ENCODE data around the gene STING1. TPM values are rescaled to one million over a fixed set of nuclear protein-coding genes. Genes with fewer than 3 reads are reported as not detected.
"Not testable (repeated sequence)": the region's sequence is repeated elsewhere in the genome, so short reads cannot be mapped to it uniquely, and the experiment has no call there.

The STING1 gene
- polyA plus RNA-seq, 1 experiment: 50.6 TPM

GRCh38 chr5:139445325-139446170 is 37.0 kb downstream of the STING1 start:
- H3K4me3 ChIP-seq (ENCODE audit: low read depth, low read length): no peak overlapping the region
- DNase-seq (ENCODE audit: low read depth, low spot score): peak; percentile 53
- CTCF ChIA-PET: interaction anchor here (0.6 to 1.5 kb wide), 3 partner anchors 13 to 69 kb away, joined by 5 read pairs; no protein-coding TSS in a partner anchor
- POLR2A ChIA-PET: interaction anchor here (0.7 to 1.3 kb wide), 3 partner anchors 32 to 206 kb away, joined by 3 to 4 read pairs (median 3); no protein-coding TSS in a partner anchor
- no peak for TF ChIP-seq CTCF (IDR thresholded peaks at IDR 0.05; ENCODE audit: low read depth, low read length)
- no peaks in the 10 kb centered on the region; the same call in 1 of the 2 replicates for H3K9me3 ChIP-seq (ENCODE audit: control insufficient read depth, insufficient read depth, low read length)
- peak overlapping the region; percentile 21 for H3K27ac ChIP-seq (ENCODE audit: low read depth, low read length)
- no peaks in the 10 kb centered on the region for H3K27me3 ChIP-seq (ENCODE audit: control insufficient read depth, insufficient read depth, low read length)

DNA sequence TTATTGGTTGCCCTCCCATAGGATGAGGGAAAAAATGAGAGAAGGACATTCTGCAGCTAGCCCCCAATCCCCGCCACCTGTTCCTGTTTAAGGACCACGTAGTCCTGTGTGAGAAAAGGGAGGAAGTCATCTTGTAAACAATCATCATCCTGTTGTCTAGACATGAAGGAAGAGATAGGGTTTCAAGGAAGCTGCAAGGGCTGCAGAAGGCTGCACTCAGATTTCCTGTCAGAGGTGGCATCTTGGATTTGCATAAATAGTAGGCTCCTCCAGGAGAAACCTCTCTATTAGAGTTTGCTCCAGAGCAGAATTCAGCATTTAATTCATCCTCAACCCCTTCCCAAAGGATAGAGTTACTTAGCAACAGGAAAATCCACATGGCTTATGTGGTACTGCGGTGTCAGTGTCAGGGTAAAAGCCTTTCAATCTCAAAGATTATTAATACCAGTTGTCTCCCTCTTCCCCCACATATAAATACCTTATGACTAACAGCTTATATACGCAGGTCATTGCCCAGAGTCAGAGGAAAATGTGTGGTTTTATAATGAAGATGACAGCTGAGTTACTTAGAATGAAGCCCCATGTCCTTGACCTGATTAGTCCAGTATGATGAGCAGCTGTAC is 38.6 kb downstream of the STING1 start:
- peak; percentile 20 for DNase-seq (ENCODE audit: low read depth, low spot score)
- no peak for TF ChIP-seq CTCF (IDR thresholded peaks at IDR 0.05; ENCODE audit: low read depth, low read length)
- Histone ChIP-seq H3K9me3 (ENCODE audit: control insufficient read depth, insufficient read depth, low read length) (no peaks in the 10 kb centered on the region; the same call in 1 of the 2 replicates), H3K27me3 (ENCODE audit: control insufficient read depth, insufficient read depth, low read length) (no peaks in the 10 kb centered on the region), H3K4me3 (ENCODE audit: low read depth, low read length) (no peak overlapping the region), H3K27ac (ENCODE audit: low read depth, low read length) (peak overlapping the region; percentile 31)
- ChIA-PET POLR2A (interaction anchor here (1.1 kb wide), 1 partner anchor 38 kb away, joined by 5 read pairs; no protein-coding TSS in a partner anchor), CTCF (interaction anchor here (1.3 kb wide), 1 partner anchor 21 kb away, joined by 7 read pairs; no protein-coding TSS in a partner anchor)

DNA sequence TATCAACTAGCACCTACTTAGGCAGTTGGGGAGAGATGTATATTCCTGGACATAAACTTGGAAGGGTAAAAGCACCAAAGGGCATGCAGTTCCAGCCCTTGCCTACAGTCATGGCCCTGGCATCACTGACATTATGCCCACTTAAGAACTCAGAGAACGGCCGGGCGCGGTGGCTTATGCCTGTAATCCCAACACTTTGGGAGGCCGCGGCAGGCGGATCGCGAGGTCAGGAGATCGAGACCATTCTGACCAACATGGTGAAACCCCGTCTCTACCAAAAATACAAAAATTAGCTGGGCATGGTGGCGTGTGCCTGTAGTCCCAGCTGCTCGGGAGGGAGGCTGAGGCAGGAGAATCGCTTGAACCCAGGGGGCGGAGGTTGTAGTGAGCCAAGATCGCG is 42.1 kb downstream of the STING1 start:
- H3K27me3 ChIP-seq (ENCODE audit: control insufficient read depth, insufficient read depth, low read length); DNase-seq (ENCODE audit: low read depth, low spot score); H3K27ac ChIP-seq (ENCODE audit: low read depth, low read length); H3K4me3 ChIP-seq (ENCODE audit: low read depth, low read length); POLR2A ChIA-PET; CTCF ChIA-PET; H3K9me3 ChIP-seq (ENCODE audit: control insufficient read depth, insufficient read depth, low read length): not testable (repeated sequence)

DNA sequence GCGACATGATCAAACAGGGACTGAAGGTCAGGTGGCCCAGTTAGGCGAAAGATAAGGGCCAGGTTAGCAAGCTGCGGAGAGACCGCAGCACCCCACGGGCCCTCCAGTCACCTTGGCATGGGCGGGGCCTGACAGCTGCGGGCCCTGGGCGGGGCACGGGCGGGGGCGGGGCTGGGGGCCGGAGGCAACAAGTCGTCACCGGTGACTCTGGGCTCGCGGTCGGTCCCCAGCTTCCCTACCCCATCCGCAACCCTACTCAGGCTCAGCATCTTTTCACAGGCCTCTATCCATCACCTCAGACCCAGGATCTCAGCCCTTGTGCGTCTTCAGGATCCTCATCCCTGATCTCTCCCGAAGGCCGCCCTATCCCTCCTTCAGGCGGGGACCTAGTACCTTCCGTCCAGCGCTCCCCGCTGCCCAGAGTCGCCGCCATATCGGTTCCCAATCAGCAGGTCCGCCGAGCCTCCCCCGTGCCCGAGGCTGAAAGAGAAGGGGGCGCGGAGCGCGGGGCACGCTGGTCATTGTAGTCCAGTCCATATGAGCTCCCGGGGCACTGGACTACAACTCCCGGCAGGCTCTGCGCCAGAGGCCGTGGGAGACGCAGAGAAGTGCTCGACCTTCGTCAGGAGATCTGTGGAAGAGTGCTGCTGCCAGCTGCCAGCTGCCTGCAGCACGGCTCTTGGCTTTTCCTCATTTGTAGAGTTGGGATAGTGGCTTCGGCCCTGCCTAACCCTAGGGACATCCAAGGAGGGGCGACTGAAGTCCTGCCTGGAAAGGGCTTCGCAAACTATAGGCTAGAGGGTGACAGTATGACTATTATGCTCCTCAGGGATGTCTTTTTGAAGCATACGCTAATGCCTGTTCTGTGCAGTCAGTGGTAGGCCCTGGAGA is 43.3 kb downstream of the STING1 start, which contains the start of gene DNAJC18:
Gene DNAJC18 (minus strand): TSS at position 513 of the 891 bp plus-strand sequence. CDS start 80 bp downstream, at position 433.
- DNase-seq (ENCODE audit: low read depth, low spot score): peak; percentile 78
- ChIA-PET CTCF (interaction anchor here (0.6 to 3.4 kb wide), 3 partner anchors 17 to 194 kb away, joined by 3 to 14 read pairs (median 5); no protein-coding TSS in a partner anchor), POLR2A (interaction anchor here (0.6 to 1.3 kb wide), 3 partner anchors 43 to 78 kb away, joined by 3 to 4 read pairs (median 3); partner anchors contain the start of gene STING1)
- Histone ChIP-seq H3K4me3 (ENCODE audit: low read depth, low read length) (peak within 1 kb of the TSS; percentile 95), H3K27ac (ENCODE audit: low read depth, low read length) (peak within 1 kb of the TSS; percentile 89), H3K9me3 (ENCODE audit: control insufficient read depth, insufficient read depth, low read length) (no peaks in the 10 kb centered on the region; the same call in 1 of the 2 replicates), H3K27me3 (ENCODE audit: control insufficient read depth, insufficient read depth, low read length) (no peaks in the 10 kb centered on the region)
- no peak for TF ChIP-seq CTCF (IDR thresholded peaks at IDR 0.05; ENCODE audit: low read depth, low read length)

GRCh38 chr5:139438707-139439012 is 43.9 kb downstream of the STING1 start:
- Histone ChIP-seq H3K4me3 (ENCODE audit: low read depth, low read length) (peak overlapping the region; percentile 95), H3K27ac (ENCODE audit: low read depth, low read length) (no peak overlapping the region), H3K27me3 (ENCODE audit: control insufficient read depth, insufficient read depth, low read length) (no peaks in the 10 kb centered on the region), H3K9me3 (ENCODE audit: control insufficient read depth, insufficient read depth, low read length) (no peaks in the 10 kb centered on the region; the same call in 1 of the 2 replicates)
- ChIA-PET CTCF (interaction anchor here (1.8 to 3.4 kb wide), 2 partner anchors 17 to 195 kb away, joined by 5 to 14 read pairs; no protein-coding TSS in a partner anchor), POLR2A (interaction anchor here (1.3 kb wide), 2 partner anchors 57 to 79 kb away, joined by 3 to 4 read pairs; no protein-coding TSS in a partner anchor)
- no peak for TF ChIP-seq CTCF (IDR thresholded peaks at IDR 0.05; ENCODE audit: low read depth, low read length)
- DNase-seq (ENCODE audit: low read depth, low spot score): no peak

Data from AG04450 (cell line).